Midbrain (tissue), 1 donor: Measurements from ENCODE around the gene ATG7.

Source experiments
- DNase-seq: peaks from one replicate; lab custom pipeline; 2025; lab: John Stamatoyannopoulos, UW

ATG7 gene

GRCh38 chr3:11362600-11362999, 90.4 kb downstream of the ATG7 start:
- no peak for DNase-seq

- no peak for DNase-seq
Measured at GRCh38 chr3:11363715-11364114, 91.5 kb downstream of the ATG7 start.

- no peak for DNase-seq
Measured at GRCh38 chr3:11364181-11364580, 92.0 kb downstream of the ATG7 start.

GRCh38 chr3:11367143-11367693, 95.0 kb downstream of the ATG7 start:
- DNase-seq = peak; percentile 62

GRCh38 chr3:11370191-11370590, 98.0 kb downstream of the ATG7 start:
- no peak for DNase-seq

- no peak for DNase-seq
Measured at GRCh38 chr3:11370966-11371365, 98.8 kb downstream of the ATG7 start.

GRCh38 chr3:11371747-11372146, 99.5 kb downstream of the ATG7 start:
- no peak for DNase-seq

- no peak for DNase-seq
Measured at GRCh38 chr3:11373235-11373634, 101.0 kb downstream of the ATG7 start.

GRCh38 chr3:11373654-11374053, 101.5 kb downstream of the ATG7 start:
- DNase-seq = no peak

GRCh38 chr3:11375333-11376088, 103.3 kb downstream of the ATG7 start:
- no peak for DNase-seq

- DNase-seq = no peak
Measured at GRCh38 chr3:11377719-11378118, 105.5 kb downstream of the ATG7 start.

GRCh38 chr3:11379238-11379823, 107.1 kb downstream of the ATG7 start:
- peak; percentile 80 for DNase-seq

- DNase-seq = peak; percentile 18
Measured at GRCh38 chr3:11379824-11380701, 107.9 kb downstream of the ATG7 start.

GRCh38 chr3:11381141-11381540, 108.9 kb downstream of the ATG7 start:
- no peak for DNase-seq

GRCh38 chr3:11381563-11381962, 109.4 kb downstream of the ATG7 start:
- DNase-seq = no peak

- DNase-seq = no peak
Measured at GRCh38 chr3:11382146-11382745, 110.0 kb downstream of the ATG7 start.

- no peak for DNase-seq
Measured at GRCh38 chr3:11384074-11384473, 111.9 kb downstream of the ATG7 start.

GRCh38 chr3:11385326-11385725, 113.1 kb downstream of the ATG7 start:
- DNase-seq = no peak

- no peak for DNase-seq
Measured at GRCh38 chr3:11385891-11386290, 113.7 kb downstream of the ATG7 start.

- no peak for DNase-seq
Measured at GRCh38 chr3:11386465-11387113, 114.4 kb downstream of the ATG7 start.
